Sigmoid colon (tissue), 4 donors: ENCODE measurements around the gene TMEM164.

Experiments used
- CTCF ChIP-seq, 4 experiments: fragments of 450-650 bp in 3 of 4; fragments of 200-600 bp in 1 of 4; IDR thresholded peaks; one replicate each; pipeline ENCODE4 v1.5.1; 2016 to 2019; ENCODE audit warnings: antibody characterized with exemption in 4 of 4, mild to moderate bottlenecking in 3 of 4, moderate library complexity in 2 of 4
- POLR2A ChIP-seq, 2 donors: fragments of 450-650 bp; IDR thresholded peaks; one replicate each; pipeline ENCODE4 v1.6.1; 2016; ENCODE audit warnings: antibody characterized with exemption in 2 of 2, mild to moderate bottlenecking in 2 of 2, moderate library complexity in 2 of 2
- POLR2AphosphoS5 ChIP-seq, 4 donors: sonication (generic); formaldehyde crosslinking; IDR thresholded peaks; one replicate each; pipeline ENCODE4 v1.6.1; 2017; ENCODE audit warnings: antibody characterized with exemption in 4 of 4

DNA sequence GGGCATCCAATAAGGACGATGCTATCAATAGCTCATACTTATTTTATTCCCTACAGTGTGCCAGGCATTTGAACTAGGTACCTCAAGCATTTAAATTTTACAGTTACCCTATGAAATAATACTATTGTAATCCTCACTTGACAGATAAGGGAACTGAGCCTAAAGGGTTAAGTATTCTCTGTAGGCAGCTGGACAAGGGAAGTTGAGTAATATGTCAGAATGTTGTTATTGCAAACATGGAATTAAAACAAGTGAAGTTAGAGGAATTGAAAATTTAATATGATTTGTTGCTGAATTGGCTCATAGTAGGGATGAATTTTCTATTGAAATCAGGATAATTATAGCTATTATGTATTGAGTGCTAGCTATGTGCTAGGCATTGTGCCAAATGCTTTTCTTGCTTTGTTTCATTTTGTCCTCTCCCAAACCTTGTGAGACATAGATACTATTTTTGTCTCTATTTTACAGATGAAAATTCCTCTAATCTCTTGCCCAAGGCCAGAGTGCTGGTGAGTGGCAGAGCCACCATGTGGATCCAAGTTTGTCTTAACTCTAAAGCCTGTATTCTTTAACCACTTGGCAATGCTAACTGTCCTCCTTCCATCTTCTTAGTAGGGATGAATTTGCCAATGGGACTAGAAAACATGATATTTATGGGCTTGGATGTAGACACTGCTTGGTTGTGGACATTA is 58.1 kb downstream of the TMEM164 start:
- TF ChIP-seq CTCF (IDR thresholded peaks at IDR 0.05): no peak
- no peak for TF ChIP-seq POLR2AphosphoS5 (IDR thresholded peaks at IDR 0.05)
- TF ChIP-seq POLR2A (IDR thresholded peaks at IDR 0.05): no peak
